Measurements from ENCODE around the gene ELAVL1.
A peak's percentile ranks its signal among the peaks of the same experiment; 100 is the strongest.
"Not testable (repeated sequence)": the region's sequence is repeated elsewhere in the genome, so short reads cannot be mapped to it uniquely, and the experiment has no call there.

The ELAVL1 gene

GRCh38 chr19:7943444-7944176, 61.8 kb downstream of the ELAVL1 start, which contains the start of gene TIMM44:
TSS of gene TIMM44 (minus strand) at chr19:7943666. CDS start at chr19:7943651, 15 bp downstream.
- FAIRE-seq: peak; percentile 99

GRCh38 chr19:7942981-7943443, 62.4 kb downstream of the ELAVL1 start:
- no peak for DNase-seq (ENCODE audit: insufficient read length, low spot score)
- FAIRE-seq: no peak

More at GRCh38 chr19:7943444-7944176, 61.8 kb downstream of the ELAVL1 start, which contains the start of gene TIMM44:
- peak; percentile 99 for DNase-seq (ENCODE audit: insufficient read length, low spot score)

DNA sequence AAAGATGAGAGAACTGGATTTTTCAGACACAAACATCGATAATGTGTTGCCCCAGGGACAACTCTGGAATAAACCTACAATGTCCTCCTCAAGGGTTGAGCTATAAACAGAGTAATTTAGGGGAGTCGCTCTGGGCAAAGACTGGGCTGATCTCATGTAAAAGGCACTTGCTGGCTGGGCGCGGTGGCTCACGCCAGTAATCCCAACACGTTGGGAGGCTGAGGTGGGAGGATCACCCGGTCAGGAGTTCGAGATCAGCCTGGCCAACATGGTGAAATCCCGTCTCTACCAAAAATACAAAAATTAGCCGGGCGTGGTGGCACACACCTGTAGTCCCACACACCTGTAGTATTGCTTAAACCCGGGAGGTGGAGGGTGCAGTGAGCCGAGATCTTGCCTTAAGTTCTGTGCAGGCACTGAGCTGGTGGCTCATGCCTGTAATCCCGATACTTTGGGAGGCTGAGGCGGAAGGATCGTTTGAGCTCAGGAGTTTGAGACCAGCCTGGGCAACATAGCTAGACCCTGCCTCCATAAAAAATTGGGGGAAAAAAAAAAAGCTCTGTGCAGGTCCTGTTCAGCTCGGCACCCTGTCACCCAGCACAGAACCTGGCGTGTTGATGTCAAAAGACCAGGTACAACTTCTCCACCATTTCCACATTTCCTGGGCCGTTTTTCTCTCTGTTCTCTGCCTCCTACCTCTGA, 63.4 kb downstream of the ELAVL1 start:
- DNase-seq (ENCODE audit: insufficient read length, low spot score) (no peak), FAIRE-seq (no peak)

DNA sequence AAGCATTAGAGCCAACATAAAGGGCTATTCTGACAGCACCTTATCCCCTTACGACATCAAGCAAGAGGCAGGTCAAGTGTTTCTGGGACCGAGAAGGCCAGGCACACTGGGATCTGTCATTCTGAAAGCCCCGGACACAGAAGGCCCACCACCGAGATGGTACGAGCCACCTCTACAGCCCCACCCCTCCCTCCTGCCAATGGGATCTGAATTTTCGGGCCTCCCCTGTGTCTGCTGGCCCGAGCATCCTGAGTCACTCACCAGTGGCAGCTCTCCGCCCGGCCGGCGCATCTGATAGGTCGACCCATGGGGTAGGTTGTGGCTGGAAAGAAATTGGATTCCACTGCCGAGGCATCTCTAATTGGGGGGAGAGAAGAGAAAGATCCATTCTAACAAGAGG, 64.6 kb downstream of the ELAVL1 start:
- DNase-seq (ENCODE audit: insufficient read length, low spot score): no peak
- FAIRE-seq: no peak

- FAIRE-seq (no peak), DNase-seq (ENCODE audit: insufficient read length, low spot score) (no peak)
Measured at GRCh38 chr19:7934766-7935165, 70.7 kb downstream of the ELAVL1 start.

DNA sequence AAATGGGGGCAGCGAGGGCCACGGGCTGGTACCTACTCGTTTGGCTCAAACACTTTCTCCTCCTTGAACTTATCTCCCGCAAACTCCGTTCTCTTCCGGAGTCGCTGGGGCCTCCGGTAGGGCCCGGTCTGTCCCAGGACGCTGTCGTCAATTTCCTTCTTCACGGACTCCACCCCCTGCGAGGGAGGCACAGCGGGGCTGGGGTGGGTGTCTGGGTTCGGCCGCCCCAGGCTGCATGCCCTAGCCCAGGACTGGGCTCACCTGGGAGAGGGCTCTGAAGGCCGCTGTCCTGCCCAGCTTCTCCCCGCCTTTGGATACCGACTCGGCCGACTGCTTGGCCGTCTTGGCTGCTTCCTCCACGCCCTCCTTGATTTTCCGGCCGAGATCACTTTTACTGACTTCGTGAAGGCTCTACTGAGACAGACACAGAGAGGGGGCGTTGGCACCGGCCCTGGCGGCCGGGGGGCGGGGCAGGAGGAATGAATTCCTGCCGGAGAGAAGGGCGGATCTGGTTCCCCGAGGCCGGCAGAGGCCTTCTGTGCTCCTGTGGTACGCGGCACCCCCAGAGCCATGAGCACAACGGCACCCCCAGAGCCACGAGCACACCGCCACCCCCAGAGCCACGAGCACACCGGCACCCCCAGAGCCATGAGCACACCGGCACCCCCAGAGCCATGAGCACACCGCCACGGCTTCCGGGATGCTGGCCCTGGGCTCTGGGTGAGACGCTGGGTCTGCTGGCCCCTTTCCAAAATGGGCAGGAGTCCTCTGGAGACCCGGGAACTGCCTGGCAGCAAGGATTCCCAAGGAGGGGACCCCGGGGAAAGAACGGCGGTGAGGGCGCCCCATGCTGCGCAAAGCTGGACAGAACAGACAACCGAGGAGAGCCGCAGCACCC, 71.4 kb downstream of the ELAVL1 start:
- DNase-seq (ENCODE audit: insufficient read length, low spot score) (no peak), FAIRE-seq (no peak)

GRCh38 chr19:7933411-7933810, 72.0 kb downstream of the ELAVL1 start:
- FAIRE-seq: no peak
- DNase-seq (ENCODE audit: insufficient read length, low spot score): no peak

- FAIRE-seq (no peak), DNase-seq (ENCODE audit: insufficient read length, low spot score) (no peak)
Measured at GRCh38 chr19:7932930-7933300, 72.5 kb downstream of the ELAVL1 start.

DNA sequence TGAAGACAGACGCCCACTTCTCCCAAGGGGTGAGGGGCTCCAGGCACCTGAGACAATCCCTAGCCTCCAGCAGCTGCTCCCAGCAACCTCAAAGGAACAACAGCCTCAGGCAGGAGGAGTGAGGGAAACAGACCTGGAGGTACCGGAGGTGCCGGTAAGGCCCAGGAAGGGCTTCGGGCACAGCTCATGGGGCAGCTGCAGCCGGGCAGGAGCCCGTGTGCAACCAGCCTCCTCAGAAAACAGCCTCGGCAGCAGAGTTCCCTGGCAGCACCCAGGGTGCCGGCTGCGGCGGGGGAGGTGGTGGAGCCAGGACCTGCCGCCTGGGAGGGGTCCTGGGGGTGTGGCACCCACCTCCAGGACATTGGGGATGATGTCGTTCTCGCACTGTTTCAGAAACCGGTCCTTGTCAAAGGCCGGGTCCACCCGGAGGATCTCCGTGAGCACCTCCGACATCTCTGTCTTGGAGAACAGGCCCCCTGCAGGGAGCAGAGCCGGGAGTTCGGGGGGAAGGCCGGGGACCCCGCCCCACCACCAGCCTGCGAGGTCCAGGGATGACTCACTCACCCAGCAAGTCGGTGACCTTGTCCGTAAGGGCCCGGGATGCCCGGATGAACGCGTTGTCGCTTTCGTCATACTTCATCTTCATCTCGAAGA, 73.0 kb downstream of the ELAVL1 start:
- no peak for FAIRE-seq

DNA sequence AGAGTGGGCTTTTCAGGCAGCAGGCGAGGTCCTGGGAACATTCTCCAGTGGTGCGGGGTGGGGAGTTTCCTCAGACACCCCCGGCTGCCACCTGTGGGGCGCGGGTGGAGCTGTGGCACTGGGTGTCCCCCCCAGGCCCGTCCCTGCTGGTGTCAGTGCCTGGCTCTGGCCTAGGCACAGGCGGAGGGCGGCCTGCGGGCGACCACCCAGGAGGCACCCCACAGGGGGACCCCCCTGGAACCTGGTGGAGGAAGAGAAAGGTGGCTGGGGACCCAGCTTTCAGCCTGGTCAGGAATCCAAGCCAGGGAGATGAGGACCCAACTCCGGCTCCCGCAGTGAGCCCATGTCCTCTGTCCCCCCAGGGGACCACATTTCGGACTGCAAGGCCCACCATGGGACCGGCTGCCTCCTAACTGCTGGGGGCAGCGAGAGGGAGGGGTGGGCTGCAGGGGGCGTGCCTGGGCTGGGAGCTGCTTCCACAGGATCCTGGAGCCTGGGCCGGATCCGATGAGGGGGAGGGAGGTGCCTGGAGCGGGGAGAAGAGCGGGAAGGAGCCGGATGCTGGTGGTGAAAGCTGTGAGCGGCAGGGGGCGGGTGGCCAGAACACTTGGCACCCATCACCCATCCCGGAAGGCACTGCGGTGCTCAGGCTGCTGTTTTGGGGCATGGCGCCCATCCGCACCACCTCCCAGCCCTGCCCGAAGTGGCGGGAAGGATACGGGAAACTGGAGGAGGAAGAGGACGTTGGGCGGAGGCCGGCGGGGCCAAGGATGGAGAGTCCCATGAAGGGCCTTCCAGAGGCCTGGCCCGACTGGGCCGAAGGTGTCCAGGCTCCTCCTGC, 74.0 kb downstream of the ELAVL1 start:
- no peak for FAIRE-seq
- DNase-seq (ENCODE audit: insufficient read length, low spot score): no peak

More for the DNA sequence above, 73.0 kb downstream of the ELAVL1 start:
- no peak for DNase-seq (ENCODE audit: insufficient read length, low spot score)

DNA sequence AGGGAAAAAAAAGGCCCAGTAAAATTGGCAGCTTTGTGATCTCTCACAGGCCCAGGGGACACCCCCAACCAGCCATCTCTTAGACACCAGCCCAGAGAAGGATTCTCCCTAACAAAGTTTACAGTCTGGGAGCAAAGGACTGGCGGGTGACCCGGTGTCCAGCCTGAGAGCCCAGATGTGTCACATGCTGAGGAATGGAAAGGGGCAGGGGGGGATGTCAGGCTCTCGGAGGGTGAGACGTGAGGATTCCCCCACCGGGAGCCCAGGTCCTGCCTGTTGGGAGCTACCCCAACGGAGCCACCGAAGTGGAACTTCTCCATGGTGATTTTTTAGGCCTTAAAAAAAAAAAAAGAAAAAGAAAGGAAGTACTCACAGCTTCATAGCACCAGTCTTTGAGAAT, 74.7 kb downstream of the ELAVL1 start:
- DNase-seq (ENCODE audit: insufficient read length, low spot score) (no peak), FAIRE-seq (no peak)

DNA sequence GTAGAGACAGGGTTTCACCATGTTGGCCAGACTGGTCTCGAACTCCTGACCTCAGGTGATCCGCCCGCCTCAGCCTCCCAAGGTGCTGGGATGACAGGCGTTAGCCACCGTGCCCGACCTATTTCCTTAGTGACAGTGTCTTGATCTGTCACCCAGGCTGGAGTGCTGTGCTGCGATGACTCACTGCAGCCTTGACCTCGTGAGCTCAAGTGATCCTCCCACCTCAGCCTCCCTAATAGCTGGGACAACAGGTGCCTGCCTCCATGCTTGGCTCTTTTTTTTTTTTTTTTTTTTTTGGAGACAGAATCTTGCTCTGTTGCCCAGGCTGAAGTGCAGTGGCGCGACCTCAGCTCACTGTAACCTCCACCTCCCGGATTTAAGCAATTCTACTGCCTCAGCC, 75.4 kb downstream of the ELAVL1 start:
- FAIRE-seq; DNase-seq (ENCODE audit: insufficient read length, low spot score): not testable (repeated sequence)

DNA sequence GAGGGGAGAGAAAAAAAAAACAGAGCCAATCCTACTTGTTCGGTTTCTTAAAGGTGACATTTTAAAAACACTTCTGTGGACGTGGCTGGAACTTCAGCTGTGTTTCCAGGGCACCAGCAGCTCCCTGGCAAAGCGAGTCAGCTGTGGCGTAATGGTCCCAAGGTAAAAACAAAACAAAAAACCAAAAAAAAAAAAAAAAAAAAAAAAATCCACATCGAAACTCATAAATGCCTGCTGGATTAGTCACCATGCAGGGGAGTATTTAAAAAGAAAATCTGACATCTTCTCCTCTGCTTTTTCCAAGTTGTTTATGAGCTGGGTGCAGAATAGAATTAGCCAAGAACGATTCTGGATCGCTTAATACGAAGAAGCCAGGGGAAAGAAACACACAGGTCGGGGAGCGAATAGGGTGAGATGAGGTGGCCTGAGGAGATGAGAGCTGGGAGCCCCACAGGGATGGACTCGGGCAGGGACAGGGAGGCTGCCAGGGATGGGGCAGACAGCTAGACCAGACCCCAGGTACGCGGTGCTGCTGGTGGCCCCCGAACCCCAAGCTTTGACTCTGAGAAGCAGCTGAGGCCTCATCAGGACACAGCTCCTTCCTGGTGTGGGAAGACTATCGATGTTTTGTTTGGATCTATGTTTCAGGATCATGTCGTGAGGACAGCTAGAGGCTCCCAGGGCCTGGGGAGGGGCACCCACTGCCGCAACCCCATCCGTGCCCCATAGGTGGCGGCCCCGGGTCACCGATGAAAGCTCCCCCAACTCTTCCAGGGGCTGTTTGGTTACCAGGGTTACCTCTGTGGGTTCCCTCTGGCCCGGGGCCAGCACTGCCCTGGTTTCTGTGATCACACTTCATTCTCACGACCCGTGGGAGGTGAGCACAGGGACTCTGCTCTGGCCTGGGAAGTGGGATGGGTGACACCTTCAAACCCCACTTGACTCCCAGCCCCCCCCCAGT, 76.4 kb downstream of the ELAVL1 start:
- no peak for FAIRE-seq

DNA sequence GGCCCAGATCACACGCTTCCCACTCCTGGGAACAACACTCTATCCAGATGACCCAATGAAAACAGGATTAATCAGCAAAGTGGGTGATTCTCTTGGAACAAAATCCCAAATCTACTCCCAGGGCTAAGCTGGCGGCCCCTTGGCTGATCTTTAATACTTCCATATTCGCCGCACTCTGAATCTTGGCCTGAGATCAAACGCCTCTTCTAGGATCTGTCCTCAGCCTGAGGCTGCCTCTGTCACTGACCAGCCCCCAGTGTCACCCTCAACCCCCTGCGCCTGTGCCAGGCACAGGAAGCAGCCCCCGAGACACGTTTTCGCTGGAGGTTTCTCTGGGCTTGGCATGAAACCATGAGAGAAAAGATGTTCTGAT, 77.1 kb downstream of the ELAVL1 start:
- no peak for FAIRE-seq
- no peak for DNase-seq (ENCODE audit: insufficient read length, low spot score)

More for the DNA sequence above, 76.4 kb downstream of the ELAVL1 start:
- peak; percentile 71 for DNase-seq (ENCODE audit: insufficient read length, low spot score)

GRCh38 chr19:7927605-7928333, 77.7 kb downstream of the ELAVL1 start:
- DNase-seq (ENCODE audit: insufficient read length, low spot score): no peak
- FAIRE-seq: no peak

- FAIRE-seq: no peak
- DNase-seq (ENCODE audit: insufficient read length, low spot score): no peak
Measured at GRCh38 chr19:7926727-7927604, 78.5 kb downstream of the ELAVL1 start.

Measured in HTR-8/SVneo (cell line).